Chondrocyte (in vitro differentiated cells): ENCODE data around the gene SMIM32. TPM values are rescaled to one million over a fixed set of nuclear protein-coding genes. Genes with fewer than 3 reads are reported as not detected.

Source experiments
- DNase-seq: peaks from one replicate; pipeline ENCODE4 v3.0.0; 2021; ENCODE audit warnings: mixed read lengths, low spot score
- H3K27ac Mint-ChIP-seq: one replicate; pipeline ENCODE4 v1.8.0; 2021; ENCODE audit warnings: mild to moderate bottlenecking, moderate library complexity, mixed read lengths; ENCODE audit not compliant: unreplicated experiment
- H3K27me3 Mint-ChIP-seq: 2 replicates; pipeline ENCODE4 v1.8.0; 2021; ENCODE audit warnings: low read depth, mixed read lengths
- H3K36me3 Mint-ChIP-seq: 2 replicates; pipeline ENCODE4 v1.8.0; 2021; ENCODE audit warnings: low read depth, mixed read lengths
- H3K4me1 Mint-ChIP-seq: 2 replicates; pipeline ENCODE4 v1.8.0; 2021; ENCODE audit warnings: low read depth, mild to moderate bottlenecking, mixed read lengths
- H3K4me3 Mint-ChIP-seq: one replicate; pipeline ENCODE4 v1.8.0; 2021; ENCODE audit warnings: mild to moderate bottlenecking, moderate library complexity, mixed read lengths; ENCODE audit not compliant: unreplicated experiment
- H3K9me3 Mint-ChIP-seq: 2 replicates; pipeline ENCODE4 v1.8.0; 2021; ENCODE audit warnings: low read depth, mixed read lengths
- total RNA-seq: library from RNA; stranded (reverse); gene quantifications from 3 replicates; pipeline ENCODE4 v1.2.1, GENCODE V29; 2021
- TF ChIP-seq, protein P1 (sequence below): fragments of 200-600 bp; sonication (generic); IDR thresholded peaks from 2 replicates; pipeline ENCODE4 v1.5.0; 2021; ENCODE audit warnings: antibody characterized with exemption, mild to moderate bottlenecking, moderate library complexity

SMIM32 gene
- total RNA-seq, 1 donor from 2014 or later: not detected

GRCh38 chr5:136169218-136169617 lies 23.7 kb downstream of the SMIM32 start:
- Mint-ChIP-seq H3K4me3 (no peak overlapping the region), H3K36me3 (peaks cover 34% of the 10 kb centered on the region), H3K4me1 (peaks cover 3% of the 10 kb centered on the region), H3K27me3 (no peaks in the 10 kb centered on the region), H3K9me3 (no peaks in the 10 kb centered on the region), H3K27ac (no peak overlapping the region)
- no peak for DNase-seq
- TF ChIP-seq, protein P1, sequence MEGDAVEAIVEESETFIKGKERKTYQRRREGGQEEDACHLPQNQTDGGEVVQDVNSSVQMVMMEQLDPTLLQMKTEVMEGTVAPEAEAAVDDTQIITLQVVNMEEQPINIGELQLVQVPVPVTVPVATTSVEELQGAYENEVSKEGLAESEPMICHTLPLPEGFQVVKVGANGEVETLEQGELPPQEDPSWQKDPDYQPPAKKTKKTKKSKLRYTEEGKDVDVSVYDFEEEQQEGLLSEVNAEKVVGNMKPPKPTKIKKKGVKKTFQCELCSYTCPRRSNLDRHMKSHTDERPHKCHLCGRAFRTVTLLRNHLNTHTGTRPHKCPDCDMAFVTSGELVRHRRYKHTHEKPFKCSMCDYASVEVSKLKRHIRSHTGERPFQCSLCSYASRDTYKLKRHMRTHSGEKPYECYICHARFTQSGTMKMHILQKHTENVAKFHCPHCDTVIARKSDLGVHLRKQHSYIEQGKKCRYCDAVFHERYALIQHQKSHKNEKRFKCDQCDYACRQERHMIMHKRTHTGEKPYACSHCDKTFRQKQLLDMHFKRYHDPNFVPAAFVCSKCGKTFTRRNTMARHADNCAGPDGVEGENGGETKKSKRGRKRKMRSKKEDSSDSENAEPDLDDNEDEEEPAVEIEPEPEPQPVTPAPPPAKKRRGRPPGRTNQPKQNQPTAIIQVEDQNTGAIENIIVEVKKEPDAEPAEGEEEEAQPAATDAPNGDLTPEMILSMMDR: no peak

GRCh38 chr5:136166909-136167308 lies 26.1 kb downstream of the SMIM32 start:
- Mint-ChIP-seq H3K27me3 (no peaks in the 10 kb centered on the region), H3K4me1 (peaks cover 4% of the 10 kb centered on the region), H3K4me3 (no peak overlapping the region), H3K27ac (no peak overlapping the region), H3K36me3 (peaks cover 30% of the 10 kb centered on the region), H3K9me3 (no peaks in the 10 kb centered on the region)
- TF ChIP-seq, protein P1: no peak
- no peak for DNase-seq

GRCh38 chr5:136164226-136164625 lies 28.7 kb downstream of the SMIM32 start:
- TF ChIP-seq, protein P1: no peak
- Mint-ChIP-seq H3K4me1 (peaks cover 19% of the 10 kb centered on the region), H3K27ac (no peak overlapping the region), H3K27me3 (no peaks in the 10 kb centered on the region), H3K4me3 (no peak overlapping the region), H3K9me3 (no peaks in the 10 kb centered on the region), H3K36me3 (peaks cover 24% of the 10 kb centered on the region)
- no peak for DNase-seq

DNA sequence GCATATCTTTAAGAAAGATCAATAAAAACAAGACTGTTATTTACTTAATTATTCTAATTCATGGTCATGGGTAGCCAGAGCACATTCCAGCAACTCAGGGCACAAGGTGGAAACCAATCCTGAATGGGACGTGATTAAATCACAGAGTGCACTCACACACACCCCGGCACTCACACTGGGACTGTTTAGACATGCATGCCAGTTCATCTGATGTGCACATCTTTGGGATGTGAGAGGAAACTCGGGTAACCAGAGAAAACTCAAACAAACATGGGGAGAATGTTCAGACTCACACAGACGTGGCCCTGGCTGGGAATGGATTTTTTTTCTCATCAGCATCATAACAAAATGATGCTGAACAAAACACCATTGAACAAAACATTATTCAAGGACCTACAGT lies 31.0 kb downstream of the SMIM32 start:
- H3K27me3 Mint-ChIP-seq: no peaks in the 10 kb centered on the region
- H3K9me3 Mint-ChIP-seq: no peaks in the 10 kb centered on the region
- peak overlapping the region; percentile 15 for H3K27ac Mint-ChIP-seq
- TF ChIP-seq, protein P1: no peak
- peaks cover 31% of the 10 kb centered on the region for H3K4me1 Mint-ChIP-seq
- peaks cover 15% of the 10 kb centered on the region for H3K36me3 Mint-ChIP-seq
- DNase-seq: no peak
- H3K4me3 Mint-ChIP-seq: no peak overlapping the region

GRCh38 chr5:136159457-136159856 lies 33.5 kb downstream of the SMIM32 start:
- DNase-seq: no peak
- TF ChIP-seq, protein P1: no peak
- H3K9me3 Mint-ChIP-seq: no peaks in the 10 kb centered on the region
- H3K27ac Mint-ChIP-seq: peak overlapping the region; percentile 87
- H3K36me3 Mint-ChIP-seq: peaks cover 19% of the 10 kb centered on the region
- no peaks in the 10 kb centered on the region for H3K27me3 Mint-ChIP-seq
- H3K4me3 Mint-ChIP-seq: peak overlapping the region; percentile 29
- peaks cover 31% of the 10 kb centered on the region for H3K4me1 Mint-ChIP-seq
